HepG2 (cell line): ENCODE measurements around the gene ZIC3. TPM values are rescaled to one million over a fixed set of nuclear protein-coding genes. Genes with fewer than 3 reads are reported as not detected.

Source experiments
- ATAC-seq: fragments of 200-7000 bp; cut with Tn5 transposase; 3 replicates; pipeline ENCODE4 v1.9.1; 2020; ENCODE audit warnings: mild to moderate bottlenecking, moderate library complexity
- BruUV-seq: library from RNA; stranded (reverse); fragments of 400-500 nt; replicated peaks from 2 replicates; lab custom pipeline; 2021; lab: Mats Ljungman, UMichigan
- CTCF ChIA-PET: fragments of 300-600 bp; formaldehyde crosslinking; extraction: SDS; loops from one replicate; lab custom pipeline; 2021; ENCODE audit warnings: low total read pairs, inconsistent platforms, low intra/inter-chr PET ratio; lab: Yijun Ruan, JAX
- POLR2A ChIA-PET: fragments of 350-600 bp; sonication (Branson Sonifier 250); formaldehyde crosslinking; loops from one replicate; lab custom pipeline; 2020; ENCODE audit warnings: antibody characterized with exemption, inconsistent platforms; lab: Yijun Ruan, JAX
- DNase-seq: peaks from one replicate; pipeline ENCODE4 v3.0.0-alpha.2; 2015; ENCODE audit warnings: low spot score
- FAIRE-seq: peaks from 3 replicates; lab custom pipeline; 2011; peaks lifted over from hg19 to GRCh38; lab: Jason Lieb, UNC
- H2AFZ ChIP-seq: one replicate; pipeline ENCODE4 v1.6.1; 2011; ENCODE audit warnings: low read length, inconsistent platforms
- H3K27ac ChIP-seq: fragments of 300-600 bp; 3 replicates; pipeline ENCODE4 v1.8.0; 2011; ENCODE audit warnings: mixed run types, mild to moderate bottlenecking, mixed read lengths, low read length, inconsistent platforms; ENCODE audit not compliant: insufficient read depth; ENCODE audit errors: extremely low read length
- H3K27me3 ChIP-seq, 2 experiments: fragments of 200-600 bp in 1 of 2; 2 replicates in 1 of 2; 3 replicates in 1 of 2; pipeline versions ENCODE4 v1.6.0 to v1.8.0; 2011; ENCODE audit warnings: low read length in 2 of 2, mild to moderate bottlenecking in 2 of 2, moderate library complexity in 2 of 2, inconsistent platforms in 1 of 2; ENCODE audit not compliant: insufficient read depth in 2 of 2, control insufficient read depth in 1 of 2
- H3K36me3 ChIP-seq, 2 experiments: fragments of 200-600 bp in 1 of 2; replicated peaks in 1 of 2; 2 replicates in 1 of 2; 3 replicates in 1 of 2; pipeline versions ENCODE4 v1.5.1 to v1.8.0; 2011; ENCODE audit warnings: low read length in 2 of 2, inconsistent platforms in 1 of 2; ENCODE audit not compliant: insufficient read depth in 2 of 2, control insufficient read depth in 1 of 2
- H3K4me1 ChIP-seq: 2 replicates; pipeline ENCODE4 v1.5.1; 2012; ENCODE audit warnings: low read length, inconsistent platforms; ENCODE audit not compliant: insufficient read depth
- H3K4me2 ChIP-seq: 2 replicates; pipeline ENCODE4 v1.6.0; 2011; ENCODE audit warnings: low read depth, low read length, inconsistent platforms
- H3K4me3 ChIP-seq, 3 experiments: fragments of 200-600 bp in 1 of 3; sonication (generic), shearing (Covaris generic) in 1 of 3; replicated peaks in 1 of 3; 2 replicates each; pipeline ENCODE4 v1.5.1; 2011 to 2016; ENCODE audit warnings: low read length in 3 of 3, inconsistent platforms in 2 of 3, low read depth in 2 of 3, mild to moderate bottlenecking in 2 of 3, control low read depth in 1 of 3, mixed read lengths in 1 of 3; ENCODE audit not compliant: insufficient read depth in 1 of 3
- H3K79me2 ChIP-seq: one replicate; pipeline ENCODE4 v1.6.1; 2011; ENCODE audit warnings: low read length, inconsistent platforms; ENCODE audit not compliant: insufficient read depth
- H3K9ac ChIP-seq: 2 replicates; pipeline ENCODE4 v1.6.0; 2011; ENCODE audit warnings: mild to moderate bottlenecking, low read depth, low read length, inconsistent platforms; ENCODE audit not compliant: insufficient read depth
- H3K9me3 ChIP-seq: 2 replicates; pipeline ENCODE4 v1.5.1; 2012; ENCODE audit warnings: mild to moderate bottlenecking, low read length
- H4K20me1 ChIP-seq: 2 replicates; pipeline ENCODE4 v1.6.0; 2011; ENCODE audit warnings: inconsistent platforms, mild to moderate bottlenecking, low read length, moderate library complexity; ENCODE audit not compliant: insufficient read depth
- FOXP1 ChIP-seq, 2 experiments: fragments of 450-650 bp in 1 of 2; IDR thresholded peaks; 2 replicates each; pipeline ENCODE4 v1.6.1; 2017 to 2018; ENCODE audit warnings: antibody characterized with exemption in 1 of 2
- PITX1 ChIP-seq: sonication (generic); formaldehyde crosslinking; IDR thresholded peaks from 2 replicates; pipeline ENCODE4 v1.5.1; 2020; ENCODE audit warnings: mild to moderate bottlenecking, missing genetic modification reagents
- REXO4 ChIP-seq: sonication (generic); formaldehyde crosslinking; IDR thresholded peaks from 2 replicates; pipeline ENCODE4 v1.8.0; 2022; ENCODE audit warnings: missing genetic modification reagents, mild to moderate bottlenecking, borderline replicate concordance
- ZFP36L1 ChIP-seq: sonication (generic); formaldehyde crosslinking; IDR thresholded peaks from 2 replicates; pipeline ENCODE4 v1.8.0; 2022; ENCODE audit warnings: mild to moderate bottlenecking, missing genetic modification reagents, moderate library complexity
- WGBS: methylation state at CpG from one replicate; pipeline ENCODE4 v1.1.6; 2017; ENCODE audit warnings: low lambda C conversion rate; 5-methylcytosine and 5-hydroxymethylcytosine counted together
- in situ Hi-C: cut with HindIII; loops from 2 replicates; pipeline ENCODE4 v1.10.0; 2017; ENCODE audit warnings: low pct_unique_long_range_greater_than_20kb; ENCODE audit not compliant: extremely low pct_ligation_motif_present
- intact Hi-C: fragments of 100-400 bp; cut with micrococcal nuclease; formaldehyde crosslinking; loops from one replicate; pipeline ENCODE4 v1.10.0; 2022; ENCODE audit not compliant: unreplicated experiment
- polyA plus RNA-seq, 8 experiments: library from polyadenylated mRNA; depleted of rRNA in 3 of 8; stranded (reverse) in 7 of 8; unstranded in 1 of 8; fragments of >200 nt; fragmentation: Illumina TruSeq in 4 of 8; extraction: Trizol in 4 of 8; gene quantifications; 2 replicates each; pipeline versions ENCODE4 v1.2.1 to v1.2.3, GENCODE V29; 2011 to 2016; ENCODE audit warnings: low read depth in 4 of 8, missing spikeins in 1 of 8, mixed read lengths in 1 of 8; ENCODE audit not compliant: insufficient read depth in 1 of 8
- total RNA-seq, 5 experiments: library from RNA; depleted of rRNA; stranded (reverse); fragments of >200 nt; fragmentation: Illumina TruSeq; extraction: Trizol; gene quantifications; 2 replicates each; pipeline ENCODE4 v1.2.3, GENCODE V29; 2016; ENCODE audit warnings: low read depth in 1 of 5
- TF ChIP-seq, protein P1 (sequence below): sonication (generic); formaldehyde crosslinking; IDR thresholded peaks from 2 replicates; pipeline ENCODE4 v1.8.0; 2022; ENCODE audit warnings: missing genetic modification reagents, low read depth, mild to moderate bottlenecking, borderline replicate concordance
- TF ChIP-seq, protein P2 (sequence below): sonication (generic); formaldehyde crosslinking; IDR thresholded peaks from 2 replicates; pipeline ENCODE4 v1.4.0; 2020; ENCODE audit warnings: missing genetic modification reagents, borderline replicate concordance
- TF ChIP-seq, protein P3 (sequence below): sonication (generic); formaldehyde crosslinking; IDR thresholded peaks from 2 replicates; pipeline ENCODE4 v1.4.0; 2020; ENCODE audit warnings: missing genetic modification reagents

ZIC3 gene
- total and polyA plus RNA-seq, 2 of the 13 experiments (the other 11 are each of a cell fraction or from before 2014, with no cell fraction given), result not detected

DNA sequence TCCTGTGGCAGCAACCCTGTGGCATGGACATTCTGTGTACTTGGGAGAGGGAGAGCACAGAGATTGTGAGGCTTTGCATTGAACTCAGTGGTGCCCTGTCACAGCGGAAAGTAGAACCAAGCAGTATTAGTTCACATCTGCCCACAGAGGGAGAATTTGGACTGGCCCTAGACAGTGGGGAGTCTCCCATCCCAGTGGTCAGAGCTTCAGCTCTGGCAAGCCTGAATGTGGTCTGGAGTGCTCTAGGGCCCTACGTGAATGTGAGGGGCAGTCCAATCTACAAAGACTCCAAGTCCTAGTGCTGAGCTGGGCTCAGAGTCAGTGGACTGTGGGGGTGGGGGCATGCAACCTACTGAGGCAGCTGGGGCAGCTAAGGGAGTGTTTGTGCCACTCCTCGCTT lies 34.8 kb downstream of the ZIC3 start:
- FAIRE-seq, result no peak
- no peaks in the 10 kb centered on the region for H3K27me3 ChIP-seq
- CTCF ChIA-PET, result no interaction called here
- H3K4me1 ChIP-seq, result no peaks in the 10 kb centered on the region
- intact Hi-C loops, result no loop called here
- no peaks in the 10 kb centered on the region for H4K20me1 ChIP-seq
- H3K4me3 ChIP-seq, result no peak overlapping the region
- H3K9ac ChIP-seq, result no peak overlapping the region
- BruUV-seq, result no TSS peak
- ATAC-seq, result no peak
- in situ Hi-C loops, result no loop called here
- no CpG with 5 or more reads among the region's 3 CpGs for WGBS
- POLR2A ChIA-PET, result no interaction called here
- H3K79me2 ChIP-seq, result no peaks in the 10 kb centered on the region
- H2AFZ ChIP-seq, result no peak overlapping the region
- H3K27ac ChIP-seq, result no peak overlapping the region
- DNase-seq, result no peak
- no peaks in the 10 kb centered on the region for H3K36me3 ChIP-seq
- no peak overlapping the region for H3K4me2 ChIP-seq
- no peaks in the 10 kb centered on the region for H3K9me3 ChIP-seq
- TF ChIP-seq ZFP36L1 (CRISPR knock-in tag) (no peak), PITX1 (no peak), REXO4 (no peak), FOXP1 (IDR thresholded peaks at IDR 0.05) (no peak), FOXP1 (CRISPR knock-in tag; IDR thresholded peaks at IDR 0.05) (no peak)
- TF ChIP-seq, protein P1, sequence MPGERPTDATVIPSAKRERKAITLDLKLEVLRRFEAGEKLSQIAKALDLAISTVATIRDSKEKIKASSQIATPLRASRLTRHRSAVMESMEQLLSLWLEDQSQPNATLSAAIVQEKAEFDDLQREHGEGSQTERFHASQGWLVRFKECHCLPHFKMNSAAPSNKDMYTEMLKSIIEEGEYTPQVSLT (CRISPR knock-in tag), result no peak
- TF ChIP-seq, protein P2, sequence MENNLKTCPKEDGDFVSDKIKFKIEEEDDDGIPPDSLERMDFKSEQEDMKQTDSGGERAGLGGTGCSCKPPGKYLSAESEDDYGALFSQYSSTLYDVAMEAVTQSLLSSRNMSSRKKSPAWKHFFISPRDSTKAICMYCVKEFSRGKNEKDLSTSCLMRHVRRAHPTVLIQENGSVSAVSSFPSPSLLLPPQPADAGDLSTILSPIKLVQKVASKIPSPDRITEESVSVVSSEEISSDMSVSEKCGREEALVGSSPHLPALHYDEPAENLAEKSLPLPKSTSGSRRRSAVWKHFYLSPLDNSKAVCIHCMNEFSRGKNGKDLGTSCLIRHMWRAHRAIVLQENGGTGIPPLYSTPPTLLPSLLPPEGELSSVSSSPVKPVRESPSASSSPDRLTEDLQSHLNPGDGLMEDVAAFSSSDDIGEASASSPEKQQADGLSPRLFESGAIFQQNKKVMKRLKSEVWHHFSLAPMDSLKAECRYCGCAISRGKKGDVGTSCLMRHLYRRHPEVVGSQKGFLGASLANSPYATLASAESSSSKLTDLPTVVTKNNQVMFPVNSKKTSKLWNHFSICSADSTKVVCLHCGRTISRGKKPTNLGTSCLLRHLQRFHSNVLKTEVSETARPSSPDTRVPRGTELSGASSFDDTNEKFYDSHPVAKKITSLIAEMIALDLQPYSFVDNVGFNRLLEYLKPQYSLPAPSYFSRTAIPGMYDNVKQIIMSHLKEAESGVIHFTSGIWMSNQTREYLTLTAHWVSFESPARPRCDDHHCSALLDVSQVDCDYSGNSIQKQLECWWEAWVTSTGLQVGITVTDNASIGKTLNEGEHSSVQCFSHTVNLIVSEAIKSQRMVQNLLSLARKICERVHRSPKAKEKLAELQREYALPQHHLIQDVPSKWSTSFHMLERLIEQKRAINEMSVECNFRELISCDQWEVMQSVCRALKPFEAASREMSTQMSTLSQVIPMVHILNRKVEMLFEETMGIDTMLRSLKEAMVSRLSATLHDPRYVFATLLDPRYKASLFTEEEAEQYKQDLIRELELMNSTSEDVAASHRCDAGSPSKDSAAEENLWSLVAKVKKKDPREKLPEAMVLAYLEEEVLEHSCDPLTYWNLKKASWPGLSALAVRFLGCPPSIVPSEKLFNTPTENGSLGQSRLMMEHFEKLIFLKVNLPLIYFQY, result no peak
- TF ChIP-seq, protein P3, sequence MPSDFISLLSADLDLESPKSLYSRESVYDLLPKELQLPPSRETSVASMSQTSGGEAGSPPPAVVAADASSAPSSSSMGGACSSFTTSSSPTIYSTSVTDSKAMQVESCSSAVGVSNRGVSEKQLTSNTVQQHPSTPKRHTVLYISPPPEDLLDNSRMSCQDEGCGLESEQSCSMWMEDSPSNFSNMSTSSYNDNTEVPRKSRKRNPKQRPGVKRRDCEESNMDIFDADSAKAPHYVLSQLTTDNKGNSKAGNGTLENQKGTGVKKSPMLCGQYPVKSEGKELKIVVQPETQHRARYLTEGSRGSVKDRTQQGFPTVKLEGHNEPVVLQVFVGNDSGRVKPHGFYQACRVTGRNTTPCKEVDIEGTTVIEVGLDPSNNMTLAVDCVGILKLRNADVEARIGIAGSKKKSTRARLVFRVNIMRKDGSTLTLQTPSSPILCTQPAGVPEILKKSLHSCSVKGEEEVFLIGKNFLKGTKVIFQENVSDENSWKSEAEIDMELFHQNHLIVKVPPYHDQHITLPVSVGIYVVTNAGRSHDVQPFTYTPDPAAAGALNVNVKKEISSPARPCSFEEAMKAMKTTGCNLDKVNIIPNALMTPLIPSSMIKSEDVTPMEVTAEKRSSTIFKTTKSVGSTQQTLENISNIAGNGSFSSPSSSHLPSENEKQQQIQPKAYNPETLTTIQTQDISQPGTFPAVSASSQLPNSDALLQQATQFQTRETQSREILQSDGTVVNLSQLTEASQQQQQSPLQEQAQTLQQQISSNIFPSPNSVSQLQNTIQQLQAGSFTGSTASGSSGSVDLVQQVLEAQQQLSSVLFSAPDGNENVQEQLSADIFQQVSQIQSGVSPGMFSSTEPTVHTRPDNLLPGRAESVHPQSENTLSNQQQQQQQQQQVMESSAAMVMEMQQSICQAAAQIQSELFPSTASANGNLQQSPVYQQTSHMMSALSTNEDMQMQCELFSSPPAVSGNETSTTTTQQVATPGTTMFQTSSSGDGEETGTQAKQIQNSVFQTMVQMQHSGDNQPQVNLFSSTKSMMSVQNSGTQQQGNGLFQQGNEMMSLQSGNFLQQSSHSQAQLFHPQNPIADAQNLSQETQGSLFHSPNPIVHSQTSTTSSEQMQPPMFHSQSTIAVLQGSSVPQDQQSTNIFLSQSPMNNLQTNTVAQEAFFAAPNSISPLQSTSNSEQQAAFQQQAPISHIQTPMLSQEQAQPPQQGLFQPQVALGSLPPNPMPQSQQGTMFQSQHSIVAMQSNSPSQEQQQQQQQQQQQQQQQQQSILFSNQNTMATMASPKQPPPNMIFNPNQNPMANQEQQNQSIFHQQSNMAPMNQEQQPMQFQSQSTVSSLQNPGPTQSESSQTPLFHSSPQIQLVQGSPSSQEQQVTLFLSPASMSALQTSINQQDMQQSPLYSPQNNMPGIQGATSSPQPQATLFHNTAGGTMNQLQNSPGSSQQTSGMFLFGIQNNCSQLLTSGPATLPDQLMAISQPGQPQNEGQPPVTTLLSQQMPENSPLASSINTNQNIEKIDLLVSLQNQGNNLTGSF, result no peak
